HEK293 (cell line): ENCODE measurements around the gene ZFP3.

Experiments
- CTCF ChIA-PET: fragments of 350-600 bp; formaldehyde crosslinking; extraction: SDS; loops from one replicate; lab custom pipeline; 2021; ENCODE audit warnings: antibody characterized with exemption; lab: Yijun Ruan, JAX
- POLR2A ChIA-PET: fragments of 300-600 bp; formaldehyde crosslinking; extraction: SDS; loops from one replicate; lab custom pipeline; 2020; ENCODE audit warnings: antibody characterized with exemption, inconsistent platforms; lab: Yijun Ruan, JAX
- H3K27ac ChIP-seq: fragments of 200-500 bp; sonication (Bioruptor generic); 2 replicates; pipeline ENCODE4 v1.5.1; 2014; ENCODE audit warnings: low read depth, low read length, control low read depth, inconsistent platforms; ENCODE audit errors: extremely low read depth
- H3K36me3 ChIP-seq, 2 experiments: fragments of 200-500 bp in 1 of 2; sonication (Bioruptor generic) in 1 of 2; 1 replicate in 1 of 2; 2 replicates in 1 of 2; pipeline ENCODE4 v1.5.1; 2014 to 2017; ENCODE audit warnings: inconsistent platforms in 2 of 2, low read length in 2 of 2; ENCODE audit not compliant: control insufficient read depth in 2 of 2, insufficient read depth in 1 of 2
- H3K4me1 ChIP-seq: fragments of 200-500 bp; sonication (Bioruptor generic); 2 replicates; pipeline ENCODE4 v1.5.1; 2014; ENCODE audit warnings: mild to moderate bottlenecking, low read length, inconsistent platforms; ENCODE audit not compliant: control insufficient read depth, insufficient read depth
- H3K4me3 ChIP-seq: 2 replicates; pipeline ENCODE4 v1.5.1; 2011; ENCODE audit warnings: low read depth, mild to moderate bottlenecking, control low read depth, low read length, moderate library complexity
- H3K9me3 ChIP-seq: fragments of 200-500 bp; sonication (Bioruptor generic); 2 replicates; pipeline ENCODE4 v1.5.1; 2014; ENCODE audit warnings: low read depth, low read length, inconsistent platforms; ENCODE audit not compliant: control insufficient read depth, insufficient read depth
- ATF2 ChIP-seq: fragments of 450-650 bp; formaldehyde crosslinking; IDR thresholded peaks from 2 replicates; pipeline ENCODE4 v1.5.1; 2016; ENCODE audit warnings: missing biosample characterization, missing genetic modification characterization, low read depth
- BCL11A ChIP-seq: fragments of 450-650 bp; formaldehyde crosslinking; IDR thresholded peaks from 2 replicates; pipeline ENCODE4 v1.5.1; 2016; ENCODE audit warnings: low read depth, missing biosample characterization, missing genetic modification characterization
- EGR2 ChIP-seq: fragments of 450-650 bp; formaldehyde crosslinking; IDR thresholded peaks from 2 replicates; pipeline ENCODE4 v1.5.1; 2016; ENCODE audit warnings: low read depth, missing biosample characterization, missing genetic modification characterization
- ELK4 ChIP-seq: IDR thresholded peaks from 2 replicates; pipeline ENCODE4 v1.6.1; 2011; ENCODE audit warnings: mild to moderate bottlenecking, low read depth, low read length, borderline replicate concordance
- HIC1 ChIP-seq: fragments of 450-650 bp; formaldehyde crosslinking; IDR thresholded peaks from 2 replicates; pipeline ENCODE4 v1.5.1; 2016; ENCODE audit warnings: missing biosample characterization, missing genetic modification characterization
- HOXA7 ChIP-seq: sonication (generic); formaldehyde crosslinking; IDR thresholded peaks from 2 replicates; pipeline ENCODE4 v1.8.1; 2022; ENCODE audit warnings: missing genetic modification reagents, borderline replicate concordance
- MEIS1 ChIP-seq: sonication (generic); formaldehyde crosslinking; IDR thresholded peaks from 2 replicates; pipeline ENCODE4 v1.8.1; 2022; ENCODE audit warnings: missing genetic modification reagents, mild to moderate bottlenecking, borderline replicate concordance
- PRDM6 ChIP-seq: fragments of 450-650 bp; formaldehyde crosslinking; IDR thresholded peaks from 2 replicates; pipeline ENCODE4 v1.5.1; 2017; ENCODE audit warnings: missing biosample characterization, missing genetic modification characterization
- SALL2 ChIP-seq: fragments of 450-650 bp; formaldehyde crosslinking; IDR thresholded peaks from 2 replicates; pipeline ENCODE4 v1.5.0; 2017; ENCODE audit warnings: missing biosample characterization, mild to moderate bottlenecking, missing genetic modification characterization, borderline replicate concordance
- SP2 ChIP-seq: fragments of 450-650 bp; formaldehyde crosslinking; IDR thresholded peaks from 2 replicates; pipeline ENCODE4 v1.5.1; 2016; ENCODE audit warnings: missing biosample characterization, missing genetic modification characterization
- ZBTB1 ChIP-seq: fragments of 450-650 bp; formaldehyde crosslinking; IDR thresholded peaks from 2 replicates; pipeline ENCODE4 v1.5.1; 2016; ENCODE audit warnings: missing biosample characterization, missing genetic modification characterization
- ZBTB20 ChIP-seq: fragments of 450-650 bp; formaldehyde crosslinking; IDR thresholded peaks from 2 replicates; pipeline ENCODE4 v1.5.1; 2016; ENCODE audit warnings: missing biosample characterization, missing genetic modification characterization
- ZNF112 ChIP-seq: fragments of 450-650 bp; formaldehyde crosslinking; IDR thresholded peaks from 2 replicates; pipeline ENCODE4 v1.5.0; 2017; ENCODE audit warnings: missing biosample characterization, missing genetic modification characterization
- ZNF140 ChIP-seq: fragments of 450-650 bp; formaldehyde crosslinking; IDR thresholded peaks from 2 replicates; pipeline ENCODE4 v1.5.1; 2016; ENCODE audit warnings: missing biosample characterization, missing genetic modification characterization
- ZNF146 ChIP-seq: fragments of 450-650 bp; formaldehyde crosslinking; IDR thresholded peaks from 2 replicates; pipeline ENCODE4 v1.5.1; 2016; ENCODE audit warnings: missing biosample characterization, missing genetic modification characterization
- ZNF211 ChIP-seq: fragments of 450-650 bp; formaldehyde crosslinking; IDR thresholded peaks from 2 replicates; pipeline ENCODE4 v1.5.1; 2016; ENCODE audit warnings: low read depth, missing biosample characterization, missing genetic modification characterization
- ZNF23 ChIP-seq: fragments of 450-650 bp; formaldehyde crosslinking; IDR thresholded peaks from 2 replicates; pipeline ENCODE4 v1.5.1; 2016; ENCODE audit warnings: missing biosample characterization, missing genetic modification characterization, borderline replicate concordance
- ZNF354C ChIP-seq: fragments of 450-650 bp; formaldehyde crosslinking; IDR thresholded peaks from 2 replicates; pipeline ENCODE4 v1.5.1; 2016; ENCODE audit warnings: missing biosample characterization, missing genetic modification characterization, low read depth, borderline replicate concordance
- ZNF391 ChIP-seq: fragments of 450-650 bp; formaldehyde crosslinking; IDR thresholded peaks from 2 replicates; pipeline ENCODE4 v1.5.1; 2016; ENCODE audit warnings: low read depth, missing biosample characterization, missing genetic modification characterization, borderline replicate concordance
- ZNF416 ChIP-seq: fragments of 450-650 bp; formaldehyde crosslinking; IDR thresholded peaks from 2 replicates; pipeline ENCODE4 v1.5.1; 2016; ENCODE audit warnings: missing biosample characterization, missing genetic modification characterization
- ZNF555 ChIP-seq: fragments of 450-650 bp; formaldehyde crosslinking; conservative IDR thresholded peaks from 2 replicates; pipeline ENCODE4 v1.5.1; 2017; ENCODE audit warnings: missing biosample characterization, mild to moderate bottlenecking, missing genetic modification characterization, inconsistent platforms
- ZNF76 ChIP-seq: fragments of 450-650 bp; formaldehyde crosslinking; IDR thresholded peaks from 2 replicates; pipeline ENCODE4; 2016; ENCODE audit warnings: low read depth, missing biosample characterization, missing genetic modification characterization, borderline replicate concordance
- ZNF777 ChIP-seq: fragments of 450-650 bp; formaldehyde crosslinking; IDR thresholded peaks from 2 replicates; pipeline ENCODE4 v1.5.1; 2017; ENCODE audit warnings: missing biosample characterization, missing genetic modification characterization, borderline replicate concordance
- ZNF792 ChIP-seq: fragments of 450-650 bp; formaldehyde crosslinking; IDR thresholded peaks from 2 replicates; pipeline ENCODE4 v1.5.1; 2016; ENCODE audit warnings: missing biosample characterization, missing genetic modification characterization
- ZSCAN18 ChIP-seq: fragments of 450-650 bp; formaldehyde crosslinking; IDR thresholded peaks from 2 replicates; pipeline ENCODE4 v1.5.1; 2016; ENCODE audit warnings: missing biosample characterization, missing genetic modification characterization
- ZSCAN23 ChIP-seq: fragments of 450-650 bp; formaldehyde crosslinking; IDR thresholded peaks from 2 replicates; pipeline ENCODE4 v1.5.1; 2016; ENCODE audit warnings: missing biosample characterization, missing genetic modification characterization
- ZSCAN30 ChIP-seq: fragments of 450-650 bp; IDR thresholded peaks from 2 replicates; pipeline ENCODE4 v1.5.1; 2018; ENCODE audit warnings: missing biosample characterization, mild to moderate bottlenecking, missing genetic modification characterization, moderate library complexity

Gene ZFP3

GRCh38 chr17:5044630-5045029 lies 33.6 kb upstream of the ZFP3 start:
- H3K27ac ChIP-seq: no peak overlapping the region
- no peaks in the 10 kb centered on the region for H3K36me3 ChIP-seq
- ChIA-PET CTCF (interaction anchor here (0.7 to 1.2 kb wide), 3 partner anchors 11 to 135 kb away, joined by 3 read pairs; no protein-coding TSS in a partner anchor), POLR2A (interaction anchor here (0.5 kb wide), 1 partner anchor 410 kb away, joined by 3 read pairs; no protein-coding TSS in a partner anchor)
- H3K4me1 ChIP-seq: no peaks in the 10 kb centered on the region
- no peak overlapping the region for H3K4me3 ChIP-seq
- no peaks in the 10 kb centered on the region for H3K9me3 ChIP-seq
- TF ChIP-seq PRDM6 (tag by site-specific recombination) (no peak), ZNF146 (tag by site-specific recombination) (no peak), ZNF391 (tag by site-specific recombination) (no peak), ZNF140 (tag by site-specific recombination) (no peak), ZNF23 (tag by site-specific recombination) (no peak), ZNF354C (no peak), ELK4 (no peak), MEIS1 (CRISPR knock-in tag) (no peak), HOXA7 (no peak), SALL2 (no peak), ZNF792 (no peak)

GRCh38 chr17:5045496-5045895 lies 32.8 kb upstream of the ZFP3 start:
- Histone ChIP-seq H3K36me3 (no peaks in the 10 kb centered on the region), H3K27ac (no peak overlapping the region), H3K4me1 (no peaks in the 10 kb centered on the region), H3K9me3 (no peaks in the 10 kb centered on the region), H3K4me3 (no peak overlapping the region)
- TF ChIP-seq ZSCAN18 (tag by site-specific recombination) (no peak), ZNF555 (no peak), ZNF777 (tag by site-specific recombination) (no peak), ZSCAN30 (no peak), ZNF416 (tag by site-specific recombination) (no peak), EGR2 (tag by site-specific recombination) (no peak), ZNF76 (tag by site-specific recombination) (no peak), ZNF140 (tag by site-specific recombination) (no peak), SP2 (tag by site-specific recombination) (no peak), HIC1 (tag by site-specific recombination) (no peak), ZNF112 (tag by site-specific recombination) (no peak), ZBTB1 (no peak), ZBTB20 (tag by site-specific recombination) (no peak), ZSCAN23 (tag by site-specific recombination) (no peak), ZNF211 (no peak), BCL11A (tag by site-specific recombination) (no peak), ATF2 (tag by site-specific recombination) (no peak)
- ChIA-PET POLR2A (interaction anchor here (0.9 kb wide), 1 partner anchor 11 kb away, joined by 4 read pairs; the partner anchor contains the start of gene SLC52A1), CTCF (interaction anchor here (0.6 to 1.2 kb wide), 5 partner anchors 18 to 1912 kb away, joined by 3 read pairs; no protein-coding TSS in a partner anchor)
